Liver (tissue), 9 donors: ENCODE data around the gene ARHGAP1. TPM values are rescaled to one million over a fixed set of nuclear protein-coding genes. Genes with fewer than 3 reads are reported as not detected.

Experiments used
- DNase-seq: peaks from one replicate; pipeline ENCODE4 v3.0.0-alpha.2; 2017; ENCODE audit warnings: low spot score
- H3K27ac ChIP-seq, 2 donors: one replicate each; pipeline ENCODE4 v1.7.0; 2013; ENCODE audit warnings: inconsistent platforms in 2 of 2, low read length in 2 of 2, control low read depth in 1 of 2, low read depth in 1 of 2, mild to moderate bottlenecking in 1 of 2
- H3K27me3 ChIP-seq, 4 donors: one replicate each; pipeline versions ENCODE4 v1.6.1 to v1.7.0; 2013; ENCODE audit warnings: low read length in 3 of 4, inconsistent platforms in 1 of 4, mild to moderate bottlenecking in 1 of 4, moderate library complexity in 1 of 4; ENCODE audit not compliant: control insufficient read depth in 4 of 4, insufficient read depth in 4 of 4
- H3K36me3 ChIP-seq, 4 donors: one replicate each; pipeline versions ENCODE4 v1.6.1 to v1.7.0; 2013; ENCODE audit warnings: low read length in 3 of 4, mild to moderate bottlenecking in 3 of 4, low read depth in 1 of 4, moderate library complexity in 1 of 4; ENCODE audit not compliant: control insufficient read depth in 4 of 4, insufficient read depth in 3 of 4
- H3K4me1 ChIP-seq, 4 donors: one replicate each; pipeline versions ENCODE4 v1.6.1 to v1.7.0; 2013; ENCODE audit warnings: low read length in 3 of 4, mild to moderate bottlenecking in 3 of 4, moderate library complexity in 1 of 4; ENCODE audit not compliant: control insufficient read depth in 4 of 4, insufficient read depth in 4 of 4
- H3K4me3 ChIP-seq, 3 donors: one replicate each; pipeline versions ENCODE4 v1.6.1 to v1.7.0; 2013; ENCODE audit warnings: low read length in 3 of 3, control low read depth in 1 of 3, low read depth in 1 of 3, mild to moderate bottlenecking in 1 of 3
- H3K9ac ChIP-seq, 2 donors: one replicate each; pipeline ENCODE4 v1.7.0; 2013; ENCODE audit warnings: low read length in 2 of 2, mild to moderate bottlenecking in 2 of 2, moderate library complexity in 2 of 2, control low read depth in 1 of 2, low read depth in 1 of 2
- H3K9me3 ChIP-seq, 4 donors: one replicate each; pipeline versions ENCODE4 v1.6.1 to v1.7.0; 2013; ENCODE audit warnings: low read length in 3 of 4; ENCODE audit not compliant: control insufficient read depth in 4 of 4
- EGR1 ChIP-seq, 2 donors: IDR thresholded peaks; 2 replicates each; pipeline ENCODE4 v1.6.1; 2016 to 2018; ENCODE audit warnings: antibody characterized with exemption in 2 of 2, low read depth in 2 of 2
- FOXA1 ChIP-seq: IDR thresholded peaks from 2 replicates; pipeline ENCODE4 v1.6.1; 2016; ENCODE audit warnings: antibody characterized with exemption
- FOXA2 ChIP-seq: IDR thresholded peaks from 2 replicates; pipeline ENCODE4 v1.6.1; 2016; ENCODE audit warnings: antibody characterized with exemption
- GABPA ChIP-seq, 2 donors: IDR thresholded peaks in 1 of 2; conservative IDR thresholded peaks in 1 of 2; 2 replicates each; pipeline ENCODE4 v1.6.1; 2016; ENCODE audit warnings: antibody characterized with exemption in 2 of 2, mild to moderate bottlenecking in 1 of 2, moderate library complexity in 1 of 2
- HNF4A ChIP-seq, 2 donors: conservative IDR thresholded peaks; 2 replicates each; pipeline ENCODE4 v1.6.1; 2016; ENCODE audit warnings: antibody characterized with exemption in 2 of 2, mild to moderate bottlenecking in 2 of 2
- HNF4G ChIP-seq: IDR thresholded peaks from 2 replicates; pipeline ENCODE4 v1.6.1; 2016; ENCODE audit warnings: antibody characterized with exemption
- JUND ChIP-seq, 2 donors: IDR thresholded peaks; 2 replicates each; pipeline ENCODE4 v1.6.1; 2016; ENCODE audit warnings: antibody characterized with exemption in 2 of 2
- NR2F2 ChIP-seq: IDR thresholded peaks from 2 replicates; pipeline ENCODE4 v1.6.1; 2016; ENCODE audit warnings: antibody characterized with exemption
- RAD21 ChIP-seq, 2 donors: IDR thresholded peaks; 2 replicates each; pipeline ENCODE4 v1.6.1; 2016; ENCODE audit warnings: antibody characterized with exemption in 2 of 2, mild to moderate bottlenecking in 2 of 2
- RXRA ChIP-seq, 2 donors: IDR thresholded peaks; 2 replicates each; pipeline ENCODE4 v1.6.1; 2017 to 2018; ENCODE audit warnings: antibody characterized with exemption in 2 of 2, mild to moderate bottlenecking in 1 of 2
- SP1 ChIP-seq: IDR thresholded peaks from 2 replicates; pipeline ENCODE4 v1.6.1; 2018; ENCODE audit warnings: antibody characterized with exemption, mild to moderate bottlenecking
- TAF1 ChIP-seq: conservative IDR thresholded peaks from 2 replicates; pipeline ENCODE4 v1.6.1; 2016; ENCODE audit warnings: antibody characterized with exemption, mild to moderate bottlenecking
- YY1 ChIP-seq: IDR thresholded peaks from 2 replicates; pipeline ENCODE4 v1.6.1; 2016; ENCODE audit warnings: antibody characterized with exemption, mild to moderate bottlenecking
- WGBS: extraction: QIAGEN DNeasy Blood & Tissue Kit; methylation state at CpG from one replicate; pipeline ENCODE4 v1.1.7; 2013; 5-methylcytosine and 5-hydroxymethylcytosine counted together
- polyA plus RNA-seq, 2 donors: library from polyadenylated mRNA; stranded (reverse) in 1 of 2; unstranded in 1 of 2; fragments of 200-250 nt in 1 of 2; fragments of >200 nt in 1 of 2; fragmentation: Nextera tagmentation in 1 of 2; extraction: Ambion mirVana in 1 of 2; gene quantifications; one replicate each; pipeline versions ENCODE4 v1.2.1 to v1.2.3, GENCODE V29; 2013 to 2015
- total RNA-seq, 2 donors: library from RNA; depleted of rRNA; stranded (reverse); fragments of >200 nt; gene quantifications; one replicate each; pipeline ENCODE4 v1.2.3, GENCODE V29; 2014
- TF ChIP-seq, protein P1 (sequence below): fragments of 150-350 bp; IDR thresholded peaks from 2 replicates; pipeline ENCODE4 v1.5.1; 2017; ENCODE audit warnings: improper control_type of control experiment, low read depth, low read length; ENCODE audit not compliant: missing input control
- TF ChIP-seq, protein P2 (sequence below): IDR thresholded peaks from 2 replicates; pipeline ENCODE4 v1.6.1; 2016; ENCODE audit warnings: antibody characterized with exemption
- TF ChIP-seq, protein P3 (sequence below): IDR thresholded peaks from 2 replicates; pipeline ENCODE4 v1.6.1; 2016; ENCODE audit warnings: antibody characterized with exemption
- TF ChIP-seq, protein P4 (sequence below): IDR thresholded peaks from 2 replicates; pipeline ENCODE4 v1.6.1; 2016; ENCODE audit warnings: antibody characterized with exemption
- TF ChIP-seq, protein P5 (sequence below): IDR thresholded peaks from 2 replicates; pipeline ENCODE4 v1.6.1; 2016; ENCODE audit warnings: antibody characterized with exemption, mild to moderate bottlenecking
- donor health status: healthy.
- donor health status: healthy.
- donor health status: healthy.
- donor health status: healthy.
- donor health status: healthy.

ARHGAP1 gene
- total and polyA plus RNA-seq, 4 donors = 10.9 to 21.9 (median 20.1) TPM

DNA sequence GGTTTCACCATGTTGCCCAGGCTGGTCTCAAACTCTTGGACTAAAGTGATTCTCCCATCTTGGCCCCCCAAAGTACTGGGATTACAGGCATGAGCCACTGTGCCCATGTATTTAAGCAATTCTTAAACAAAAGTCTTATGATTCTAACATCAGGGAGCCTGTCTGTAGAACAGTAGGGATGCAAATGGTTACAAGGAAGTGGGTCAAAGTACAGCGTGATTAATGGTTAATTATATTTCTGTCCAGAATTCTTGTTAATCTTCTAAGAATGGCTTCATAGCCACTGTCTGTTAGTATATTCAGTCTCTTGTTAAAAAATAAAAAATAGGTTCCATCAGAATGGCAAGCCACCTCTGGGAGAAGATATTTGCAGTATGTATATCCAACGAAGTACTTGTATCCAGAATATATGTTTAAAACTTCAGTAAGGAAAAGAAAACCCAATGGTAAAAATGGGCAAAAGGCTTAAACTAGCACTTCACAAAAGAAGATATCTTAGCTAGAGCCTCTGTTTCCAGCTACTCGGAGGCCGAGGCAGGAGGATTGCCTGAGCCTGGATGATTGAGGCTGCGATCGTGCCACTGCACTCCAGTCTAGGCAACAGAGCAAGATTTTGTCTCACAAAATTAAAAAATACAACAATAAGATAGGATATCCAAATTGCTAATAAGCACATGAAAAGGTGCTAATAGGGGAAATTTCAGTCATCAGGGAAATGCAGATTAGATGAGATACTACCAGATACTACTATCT, 60.2 kb downstream of the ARHGAP1 start:
- Histone ChIP-seq H3K4me1 (peaks cover 4 to 15% (median 14%) of the 10 kb centered on the region in 4 donors), H3K9me3 (no peaks in the 10 kb centered on the region), H3K9ac (no peak overlapping the region), H3K36me3 (peaks cover 1 to 7% (median 4%) of the 10 kb centered on the region in 4 donors), H3K27ac (peak overlapping the region in 1 of 2 donors; percentile 6), H3K4me3 (no peak overlapping the region), H3K27me3 (no peaks in the 10 kb centered on the region)
- TF ChIP-seq HNF4A (conservative IDR thresholded peaks at IDR 0.05) (peak; percentile 45 to 58), SP1 (peak; percentile 22), HNF4G (peak; percentile 56)
- TF ChIP-seq, protein P1, sequence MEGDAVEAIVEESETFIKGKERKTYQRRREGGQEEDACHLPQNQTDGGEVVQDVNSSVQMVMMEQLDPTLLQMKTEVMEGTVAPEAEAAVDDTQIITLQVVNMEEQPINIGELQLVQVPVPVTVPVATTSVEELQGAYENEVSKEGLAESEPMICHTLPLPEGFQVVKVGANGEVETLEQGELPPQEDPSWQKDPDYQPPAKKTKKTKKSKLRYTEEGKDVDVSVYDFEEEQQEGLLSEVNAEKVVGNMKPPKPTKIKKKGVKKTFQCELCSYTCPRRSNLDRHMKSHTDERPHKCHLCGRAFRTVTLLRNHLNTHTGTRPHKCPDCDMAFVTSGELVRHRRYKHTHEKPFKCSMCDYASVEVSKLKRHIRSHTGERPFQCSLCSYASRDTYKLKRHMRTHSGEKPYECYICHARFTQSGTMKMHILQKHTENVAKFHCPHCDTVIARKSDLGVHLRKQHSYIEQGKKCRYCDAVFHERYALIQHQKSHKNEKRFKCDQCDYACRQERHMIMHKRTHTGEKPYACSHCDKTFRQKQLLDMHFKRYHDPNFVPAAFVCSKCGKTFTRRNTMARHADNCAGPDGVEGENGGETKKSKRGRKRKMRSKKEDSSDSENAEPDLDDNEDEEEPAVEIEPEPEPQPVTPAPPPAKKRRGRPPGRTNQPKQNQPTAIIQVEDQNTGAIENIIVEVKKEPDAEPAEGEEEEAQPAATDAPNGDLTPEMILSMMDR = no peak
- no peak for DNase-seq
- WGBS = 86% methylated on average over 6 of the region's 6 CpGs

DNA sequence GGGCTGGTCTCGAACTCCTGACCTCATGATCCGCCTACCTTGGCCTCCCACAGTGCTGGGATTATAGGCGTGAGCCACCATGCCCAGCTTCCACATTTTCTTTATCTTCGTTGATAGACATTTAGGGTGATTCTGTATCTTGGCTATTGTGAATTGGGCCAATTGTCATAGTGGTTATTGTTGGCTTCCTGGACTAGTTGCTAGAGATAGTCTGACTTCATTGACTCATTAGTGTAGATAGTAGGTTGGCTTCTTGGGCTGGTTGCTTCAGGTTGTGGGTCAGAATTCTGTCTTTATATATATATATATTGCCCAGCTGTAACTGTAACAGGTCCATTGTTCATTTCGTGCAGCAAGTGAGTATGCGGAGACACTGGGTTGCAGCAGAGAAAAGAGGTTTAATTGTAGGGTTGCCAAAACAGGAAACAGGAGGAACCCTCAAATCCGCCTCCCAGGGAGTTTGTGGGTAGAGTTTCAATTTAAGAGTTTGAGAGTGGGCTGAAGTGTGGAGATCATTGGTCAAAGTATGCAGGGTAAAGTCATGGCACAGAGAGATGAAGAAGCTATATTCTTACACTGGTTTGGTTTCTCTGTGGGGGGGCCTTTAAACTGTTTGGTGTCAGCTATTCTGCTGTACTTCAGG, 61.1 kb downstream of the ARHGAP1 start:
- Histone ChIP-seq H3K4me3 (no peak overlapping the region), H3K36me3 (peaks cover 0 to 2% (median 1%) of the 10 kb centered on the region in 4 donors), H3K4me1 (peaks cover 6 to 17% (median 14%) of the 10 kb centered on the region in 4 donors), H3K9me3 (no peaks in the 10 kb centered on the region), H3K27ac (no peak overlapping the region), H3K9ac (no peak overlapping the region), H3K27me3 (no peaks in the 10 kb centered on the region)
- no peak for DNase-seq
- TF ChIP-seq, protein P2, sequence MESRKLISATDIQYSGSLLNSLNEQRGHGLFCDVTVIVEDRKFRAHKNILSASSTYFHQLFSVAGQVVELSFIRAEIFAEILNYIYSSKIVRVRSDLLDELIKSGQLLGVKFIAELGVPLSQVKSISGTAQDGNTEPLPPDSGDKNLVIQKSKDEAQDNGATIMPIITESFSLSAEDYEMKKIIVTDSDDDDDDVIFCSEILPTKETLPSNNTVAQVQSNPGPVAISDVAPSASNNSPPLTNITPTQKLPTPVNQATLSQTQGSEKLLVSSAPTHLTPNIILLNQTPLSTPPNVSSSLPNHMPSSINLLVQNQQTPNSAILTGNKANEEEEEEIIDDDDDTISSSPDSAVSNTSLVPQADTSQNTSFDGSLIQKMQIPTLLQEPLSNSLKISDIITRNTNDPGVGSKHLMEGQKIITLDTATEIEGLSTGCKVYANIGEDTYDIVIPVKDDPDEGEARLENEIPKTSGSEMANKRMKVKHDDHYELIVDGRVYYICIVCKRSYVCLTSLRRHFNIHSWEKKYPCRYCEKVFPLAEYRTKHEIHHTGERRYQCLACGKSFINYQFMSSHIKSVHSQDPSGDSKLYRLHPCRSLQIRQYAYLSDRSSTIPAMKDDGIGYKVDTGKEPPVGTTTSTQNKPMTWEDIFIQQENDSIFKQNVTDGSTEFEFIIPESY = no peak
- TF ChIP-seq, protein P3, sequence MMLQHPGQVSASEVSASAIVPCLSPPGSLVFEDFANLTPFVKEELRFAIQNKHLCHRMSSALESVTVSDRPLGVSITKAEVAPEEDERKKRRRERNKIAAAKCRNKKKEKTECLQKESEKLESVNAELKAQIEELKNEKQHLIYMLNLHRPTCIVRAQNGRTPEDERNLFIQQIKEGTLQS = no peak
- TF ChIP-seq NR2F2 = no peak
- TF ChIP-seq GABPA (IDR thresholded peaks at IDR 0.05 in 1 of 2, conservative IDR thresholded peaks at IDR 0.05 in 1 of 2) = no peak
- TF ChIP-seq, protein P4, sequence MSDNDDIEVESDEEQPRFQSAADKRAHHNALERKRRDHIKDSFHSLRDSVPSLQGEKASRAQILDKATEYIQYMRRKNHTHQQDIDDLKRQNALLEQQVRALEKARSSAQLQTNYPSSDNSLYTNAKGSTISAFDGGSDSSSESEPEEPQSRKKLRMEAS = no peak
- TF ChIP-seq SP1 = no peak
- no peak for TF ChIP-seq RXRA (IDR thresholded peaks at IDR 0.05)
- TF ChIP-seq HNF4G = no peak
- no peak for TF ChIP-seq FOXA1
- TF ChIP-seq JUND (IDR thresholded peaks at IDR 0.05) = no peak
- TF ChIP-seq HNF4A (conservative IDR thresholded peaks at IDR 0.05) = no peak
- TF ChIP-seq EGR1 (IDR thresholded peaks at IDR 0.05; ENCODE audit: low read depth in 2 of 2) = no peak
- TF ChIP-seq RAD21 (IDR thresholded peaks at IDR 0.05) = no peak
- TF ChIP-seq, protein P1 = no peak
- no peak for TF ChIP-seq FOXA2
- no peak for TF ChIP-seq TAF1
- TF ChIP-seq YY1 = no peak
- TF ChIP-seq, protein P5, sequence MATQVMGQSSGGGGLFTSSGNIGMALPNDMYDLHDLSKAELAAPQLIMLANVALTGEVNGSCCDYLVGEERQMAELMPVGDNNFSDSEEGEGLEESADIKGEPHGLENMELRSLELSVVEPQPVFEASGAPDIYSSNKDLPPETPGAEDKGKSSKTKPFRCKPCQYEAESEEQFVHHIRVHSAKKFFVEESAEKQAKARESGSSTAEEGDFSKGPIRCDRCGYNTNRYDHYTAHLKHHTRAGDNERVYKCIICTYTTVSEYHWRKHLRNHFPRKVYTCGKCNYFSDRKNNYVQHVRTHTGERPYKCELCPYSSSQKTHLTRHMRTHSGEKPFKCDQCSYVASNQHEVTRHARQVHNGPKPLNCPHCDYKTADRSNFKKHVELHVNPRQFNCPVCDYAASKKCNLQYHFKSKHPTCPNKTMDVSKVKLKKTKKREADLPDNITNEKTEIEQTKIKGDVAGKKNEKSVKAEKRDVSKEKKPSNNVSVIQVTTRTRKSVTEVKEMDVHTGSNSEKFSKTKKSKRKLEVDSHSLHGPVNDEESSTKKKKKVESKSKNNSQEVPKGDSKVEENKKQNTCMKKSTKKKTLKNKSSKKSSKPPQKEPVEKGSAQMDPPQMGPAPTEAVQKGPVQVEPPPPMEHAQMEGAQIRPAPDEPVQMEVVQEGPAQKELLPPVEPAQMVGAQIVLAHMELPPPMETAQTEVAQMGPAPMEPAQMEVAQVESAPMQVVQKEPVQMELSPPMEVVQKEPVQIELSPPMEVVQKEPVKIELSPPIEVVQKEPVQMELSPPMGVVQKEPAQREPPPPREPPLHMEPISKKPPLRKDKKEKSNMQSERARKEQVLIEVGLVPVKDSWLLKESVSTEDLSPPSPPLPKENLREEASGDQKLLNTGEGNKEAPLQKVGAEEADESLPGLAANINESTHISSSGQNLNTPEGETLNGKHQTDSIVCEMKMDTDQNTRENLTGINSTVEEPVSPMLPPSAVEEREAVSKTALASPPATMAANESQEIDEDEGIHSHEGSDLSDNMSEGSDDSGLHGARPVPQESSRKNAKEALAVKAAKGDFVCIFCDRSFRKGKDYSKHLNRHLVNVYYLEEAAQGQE = no peak
- 95% methylated on average over 7 of the region's 7 CpGs for WGBS
